Activated T-cell treated with anti-CD3 and anti-CD28 coated beads for 1 hour (primary cell): Measurements from ENCODE around the gene HTT-AS.
"Not testable (repeated sequence)": the region's sequence is repeated elsewhere in the genome, so short reads cannot be mapped to it uniquely, and the experiment has no call there.

Experiments
- DNase-seq: peaks from one replicate; pipeline ENCODE4 v3.0.0-alpha.2; 2020; ENCODE audit warnings: low read depth

The HTT-AS gene

DNA sequence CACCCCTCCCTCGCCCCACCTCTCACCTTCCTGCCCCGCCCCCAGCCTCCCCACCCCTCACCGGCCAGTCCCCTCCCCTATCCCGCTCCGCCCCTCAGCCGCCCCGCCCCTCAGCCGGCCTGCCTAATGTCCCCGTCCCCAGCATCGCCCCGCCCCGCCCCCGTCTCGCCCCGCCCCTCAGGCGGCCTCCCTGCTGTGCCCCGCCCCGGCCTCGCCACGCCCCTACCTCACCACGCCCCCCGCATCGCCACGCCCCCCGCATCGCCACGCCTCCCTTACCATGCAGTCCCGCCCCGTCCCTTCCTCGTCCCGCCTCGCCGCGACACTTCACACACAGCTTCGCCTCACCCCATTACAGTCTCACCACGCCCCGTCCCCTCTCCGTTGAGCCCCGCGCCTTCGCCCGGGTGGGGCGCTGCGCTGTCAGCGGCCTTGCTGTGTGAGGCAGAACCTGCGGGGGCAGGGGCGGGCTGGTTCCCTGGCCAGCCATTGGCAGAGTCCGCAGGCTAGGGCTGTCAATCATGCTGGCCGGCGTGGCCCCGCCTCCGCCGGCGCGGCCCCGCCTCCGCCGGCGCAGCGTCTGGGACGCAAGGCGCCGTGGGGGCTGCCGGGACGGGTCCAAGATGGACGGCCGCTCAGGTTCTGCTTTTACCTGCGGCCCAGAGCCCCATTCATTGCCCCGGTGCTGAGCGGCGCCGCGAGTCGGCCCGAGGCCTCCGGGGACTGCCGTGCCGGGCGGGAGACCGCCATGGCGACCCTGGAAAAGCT, at the start of gene HTT-AS, which contains the start of gene HTT:
TSS of gene HTT-AS (minus strand) at position 461 of the 768 bp plus-strand sequence.
TSS of gene HTT (plus strand) at position 604 of the 768 bp plus-strand sequence. CDS start at position 749, 145 bp downstream.
- peak; percentile 98 for DNase-seq

- DNase-seq: no peak
These were observed 48.9 kb upstream of the HTT-AS start for GRCh38 chr4:3123181-3123671.

DNA sequence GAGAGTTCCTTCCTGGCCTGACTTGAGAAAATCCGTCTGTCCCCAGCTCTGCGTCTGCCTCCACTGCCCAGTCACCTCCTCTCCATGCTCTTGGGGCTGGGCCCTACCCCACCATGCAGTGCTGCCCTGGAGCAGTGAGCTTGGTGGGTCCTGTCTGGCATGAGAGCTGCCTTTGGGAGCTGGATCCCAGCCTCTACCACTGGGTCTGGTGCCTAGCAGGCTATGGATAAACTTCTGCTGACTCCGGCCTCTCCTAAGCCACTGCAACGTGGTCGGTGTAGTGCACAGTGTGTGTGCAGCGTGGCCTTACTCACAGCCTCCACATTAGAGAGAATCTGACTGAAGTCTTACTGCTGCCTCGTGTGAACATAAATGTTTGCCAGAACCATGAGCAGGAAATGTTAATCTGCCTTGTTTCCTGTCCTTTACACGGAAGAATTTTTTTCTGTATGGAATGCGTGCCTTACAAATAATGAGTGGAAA, 47.8 kb upstream of the HTT-AS start:
- DNase-seq: no peak

GRCh38 chr4:3121596-3121995, 47.3 kb upstream of the HTT-AS start:
- no peak for DNase-seq

DNA sequence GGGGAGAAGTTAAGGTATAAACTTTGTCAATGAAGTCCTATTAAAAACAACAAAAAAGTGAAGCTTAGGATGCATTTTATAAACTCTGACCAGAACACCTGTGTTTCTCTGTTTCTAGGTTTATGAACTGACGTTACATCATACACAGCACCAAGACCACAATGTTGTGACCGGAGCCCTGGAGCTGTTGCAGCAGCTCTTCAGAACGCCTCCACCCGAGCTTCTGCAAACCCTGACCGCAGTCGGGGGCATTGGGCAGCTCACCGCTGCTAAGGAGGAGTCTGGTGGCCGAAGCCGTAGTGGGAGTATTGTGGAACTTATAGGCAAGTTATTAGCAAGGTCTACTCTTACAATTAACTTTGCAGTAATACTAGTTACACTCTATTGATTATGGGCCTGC, 46.8 kb upstream of the HTT-AS start:
- no peak for DNase-seq

GRCh38 chr4:3119464-3119863, 45.1 kb upstream of the HTT-AS start:
- DNase-seq: no peak

GRCh38 chr4:3118312-3118711, 44.0 kb upstream of the HTT-AS start:
- DNase-seq: no peak

- DNase-seq: no peak
These were observed 42.6 kb upstream of the HTT-AS start for GRCh38 chr4:3116955-3117354.

DNA sequence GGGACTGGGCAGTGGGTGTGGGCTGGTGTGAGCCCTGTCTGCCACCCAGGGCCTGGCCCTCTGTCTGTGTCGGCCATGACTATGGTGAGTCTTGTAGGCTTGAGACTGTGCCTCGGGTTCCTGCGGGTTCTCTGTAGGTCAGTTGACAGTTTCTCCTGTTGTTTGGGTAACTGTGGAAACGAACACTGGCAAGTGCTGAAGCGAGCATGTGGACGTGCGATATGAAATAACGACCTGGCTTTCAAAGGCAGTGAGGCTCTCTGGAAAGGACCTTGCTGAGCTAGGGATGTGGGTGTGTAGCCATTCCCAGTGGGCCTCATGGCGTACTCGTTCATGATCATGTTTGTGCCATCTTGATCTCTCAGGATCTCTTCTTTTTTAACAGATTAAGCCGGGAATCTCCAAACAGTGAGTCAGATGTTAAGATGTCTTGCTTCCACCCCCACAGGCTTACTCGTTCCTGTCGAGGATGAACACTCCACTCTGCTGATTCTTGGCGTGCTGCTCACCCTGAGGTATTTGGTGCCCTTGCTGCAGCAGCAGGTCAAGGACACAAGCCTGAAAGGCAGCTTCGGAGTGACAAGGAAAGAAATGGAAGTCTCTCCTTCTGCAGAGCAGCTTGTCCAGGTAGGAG, 41.4 kb upstream of the HTT-AS start:
- no peak for DNase-seq

DNA sequence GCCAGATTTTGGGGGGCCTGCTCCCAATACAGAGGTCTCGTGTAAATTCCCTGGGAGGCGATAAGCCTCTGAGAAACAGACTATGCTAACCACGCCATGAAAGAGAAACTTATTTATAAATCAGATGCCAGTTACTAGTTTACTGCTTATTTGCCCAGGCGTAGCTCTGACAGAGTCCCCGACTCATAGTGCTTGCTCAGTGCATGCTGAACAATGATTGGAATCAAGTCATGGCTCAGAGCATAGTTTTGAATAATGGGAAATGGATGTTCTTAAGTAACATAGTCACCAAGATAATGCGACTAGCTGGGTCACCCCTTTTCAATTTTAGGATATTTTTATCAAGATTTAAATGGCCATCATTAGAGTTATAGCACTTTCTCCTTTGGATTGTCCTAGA, 40.0 kb upstream of the HTT-AS start:
- no peak for DNase-seq

- no peak for DNase-seq
These were observed 38.5 kb upstream of the HTT-AS start for GRCh38 chr4:3112609-3113469.

GRCh38 chr4:3112201-3112600, 37.9 kb upstream of the HTT-AS start:
- DNase-seq: no peak

- no peak for DNase-seq
These were observed 37.1 kb upstream of the HTT-AS start for GRCh38 chr4:3111461-3111860.

DNA sequence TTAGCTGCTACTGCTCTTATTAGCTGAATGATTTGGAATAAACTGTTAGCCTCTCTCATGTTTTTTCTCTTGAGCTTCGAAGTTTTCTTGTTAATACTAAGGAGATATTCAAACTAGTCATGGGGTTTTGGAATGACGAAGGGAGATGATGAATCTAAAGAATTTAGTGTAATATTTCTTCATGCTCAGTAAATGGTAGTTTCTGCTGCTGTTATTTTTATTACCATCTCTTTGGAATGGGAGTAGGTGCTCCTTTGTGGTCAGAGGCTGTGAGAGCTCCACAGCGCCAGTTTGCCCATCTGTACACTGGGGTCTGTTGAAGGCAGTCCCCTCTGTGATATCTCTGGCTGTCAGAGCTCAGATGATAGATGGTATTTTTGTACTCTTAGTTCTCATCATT, 33.9 kb upstream of the HTT-AS start:
- DNase-seq: no peak

DNA sequence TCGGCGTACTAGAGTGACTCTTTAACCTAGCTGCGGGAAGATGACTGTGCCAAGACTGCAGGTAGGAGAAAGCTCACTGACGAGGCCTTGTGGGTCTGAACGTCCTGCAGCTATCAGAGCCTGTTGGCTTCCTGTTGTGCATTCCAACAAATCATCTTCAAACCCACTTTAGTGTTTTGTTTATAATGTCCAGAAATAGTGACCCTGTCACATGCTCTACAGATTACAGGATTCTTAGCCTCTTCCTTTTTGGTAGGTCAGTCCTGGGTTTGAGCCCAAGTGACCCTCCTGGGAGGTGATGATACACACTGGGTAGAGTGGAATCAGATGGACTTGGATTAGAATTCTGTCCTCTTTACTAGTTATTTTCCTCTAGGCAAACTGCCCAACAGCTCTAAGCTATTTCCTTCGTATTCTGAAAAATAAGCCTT, 33.4 kb upstream of the HTT-AS start:
- DNase-seq: no peak

GRCh38 chr4:3107271-3107670, 32.9 kb upstream of the HTT-AS start:
- DNase-seq: no peak

GRCh38 chr4:3106339-3107186, 32.2 kb upstream of the HTT-AS start:
- DNase-seq: peak; percentile 84

DNA sequence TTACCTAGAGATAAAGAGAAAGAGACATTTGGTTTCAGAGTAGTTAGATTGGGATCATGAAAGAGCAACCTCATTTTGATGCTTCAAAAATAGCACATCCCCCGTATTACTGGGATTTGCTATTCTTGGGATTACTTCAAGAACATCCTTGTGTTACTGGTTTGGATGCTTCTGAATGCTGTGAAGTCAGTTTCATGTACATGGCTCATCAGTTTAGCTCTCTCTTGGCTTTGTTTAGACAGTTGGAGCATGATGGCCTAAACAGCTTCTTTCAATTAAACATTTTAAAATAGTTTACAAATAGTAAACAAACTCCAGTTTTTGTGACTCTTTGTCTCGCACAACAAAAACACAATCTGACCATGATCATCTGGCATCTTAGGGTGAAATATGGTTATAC, 24.0 kb upstream of the HTT-AS start:
- no peak for DNase-seq

GRCh38 chr4:3096202-3096601, 21.9 kb upstream of the HTT-AS start:
- no peak for DNase-seq

DNA sequence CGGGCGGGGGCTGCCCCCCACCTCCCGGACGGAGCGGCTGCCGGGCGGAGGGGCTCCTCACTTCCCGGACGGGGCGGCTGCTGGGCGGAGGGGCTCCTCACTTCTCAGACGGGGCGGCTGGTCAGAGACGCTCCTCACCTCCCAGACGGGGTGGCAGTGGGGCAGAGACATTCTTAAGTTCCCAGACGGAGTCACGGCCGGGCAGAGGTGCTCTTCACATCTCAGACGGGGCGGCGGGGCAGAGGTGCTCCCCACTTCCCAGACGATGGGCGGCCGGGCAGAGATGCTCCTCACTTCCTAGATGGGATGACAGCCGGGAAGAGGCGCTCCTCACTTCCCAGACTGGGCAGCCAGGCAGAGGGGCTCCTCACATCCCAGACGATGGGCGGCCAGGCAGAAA, 20.4 kb upstream of the HTT-AS start:
- not testable (repeated sequence) for DNase-seq

DNA sequence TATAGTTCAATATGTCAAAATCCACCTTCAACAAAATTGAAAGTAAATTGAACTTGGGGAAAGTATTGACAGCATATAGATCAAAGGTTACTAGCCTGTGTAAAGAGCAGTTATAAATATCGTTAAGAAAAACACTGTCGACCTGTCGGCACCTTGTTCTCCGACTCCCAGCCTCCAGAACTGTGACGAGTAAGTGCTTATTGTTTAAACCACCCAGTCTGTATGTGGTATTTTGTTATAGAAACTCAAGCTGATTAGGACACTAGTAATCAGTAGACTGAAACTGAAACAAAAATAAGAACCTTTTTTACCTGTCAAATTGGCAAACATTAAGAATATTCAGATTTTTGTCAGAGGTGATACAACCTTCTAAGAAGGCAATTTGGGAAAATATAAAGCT, 17.1 kb upstream of the HTT-AS start:
- no peak for DNase-seq
